Nephron (organoid): ENCODE results near the gene C3orf70.

Experiments used
- H3K27ac Mint-ChIP-seq, 3 experiments: 2 replicates each; pipeline ENCODE4 v1.8.0; 2020; ENCODE audit warnings: mixed read lengths in 3 of 3, mild to moderate bottlenecking in 2 of 3, moderate library complexity in 1 of 3
- H3K27me3 Mint-ChIP-seq: 2 replicates; pipeline ENCODE4 v1.8.0; 2021; ENCODE audit warnings: low read depth, mild to moderate bottlenecking, moderate library complexity, mixed read lengths
- H3K36me3 Mint-ChIP-seq: 2 replicates; pipeline ENCODE4 v1.8.0; 2020; ENCODE audit warnings: low read depth, mixed read lengths
- H3K4me1 Mint-ChIP-seq: 2 replicates; pipeline ENCODE4 v1.8.0; 2020; ENCODE audit warnings: mixed read lengths
- H3K4me3 Mint-ChIP-seq, 3 experiments: 2 replicates each; pipeline ENCODE4 v1.8.0; 2020; ENCODE audit warnings: mild to moderate bottlenecking in 3 of 3, mixed read lengths in 3 of 3, moderate library complexity in 2 of 3
- H3K9me3 Mint-ChIP-seq: 2 replicates; pipeline ENCODE4 v1.8.0; 2020; ENCODE audit warnings: mixed read lengths
- TF ChIP-seq, protein P1 (sequence below), 3 experiments: fragments of 200-600 bp; sonication (generic); IDR thresholded peaks; one replicate each; pipeline ENCODE4 v1.5.0; 2021; ENCODE audit warnings: antibody characterized with exemption in 3 of 3; ENCODE audit not compliant: unreplicated experiment in 3 of 3

The C3orf70 gene

DNA sequence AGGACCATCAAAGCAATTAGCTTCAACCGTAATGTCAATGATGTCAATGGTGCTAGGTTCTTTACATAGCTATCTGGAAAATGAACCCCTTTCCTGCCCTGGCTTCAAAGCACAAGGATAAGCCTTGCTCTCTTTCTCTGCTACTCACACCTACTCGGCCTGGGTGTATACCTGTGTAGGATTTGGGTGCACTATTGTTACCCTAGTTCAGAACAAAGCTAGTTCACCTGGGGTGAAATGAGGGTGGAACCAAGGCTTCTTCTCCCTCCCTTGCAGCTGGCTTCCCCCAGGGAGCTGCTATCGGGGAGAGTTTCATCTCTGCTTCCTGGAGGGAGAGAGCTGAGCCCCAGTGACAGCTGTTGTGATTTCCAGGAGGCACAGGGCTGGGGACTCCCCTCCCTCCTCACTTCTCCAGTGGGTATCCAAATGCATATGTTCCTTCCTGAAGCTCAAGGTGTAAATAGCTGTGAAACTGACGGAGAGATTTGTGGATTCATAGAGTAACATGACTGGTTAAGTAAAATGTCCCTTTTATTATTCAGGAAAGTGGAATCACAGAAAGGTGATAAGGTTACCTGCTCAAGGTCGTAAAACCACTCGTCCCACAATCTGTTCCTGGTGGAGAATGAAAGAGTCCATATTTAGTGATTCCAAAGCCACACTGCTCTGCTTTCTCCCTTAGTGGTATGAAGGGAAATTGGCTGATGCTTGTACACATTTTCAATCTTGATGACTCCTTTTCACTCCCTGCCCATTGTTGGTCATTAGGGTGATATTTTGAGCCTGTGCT, 11.8 kb upstream of the C3orf70 start:
- H3K4me1 Mint-ChIP-seq: peaks cover 8% of the 10 kb centered on the region
- peaks cover 16% of the 10 kb centered on the region for H3K27me3 Mint-ChIP-seq
- H3K27ac Mint-ChIP-seq: no peak overlapping the region
- TF ChIP-seq, protein P1, sequence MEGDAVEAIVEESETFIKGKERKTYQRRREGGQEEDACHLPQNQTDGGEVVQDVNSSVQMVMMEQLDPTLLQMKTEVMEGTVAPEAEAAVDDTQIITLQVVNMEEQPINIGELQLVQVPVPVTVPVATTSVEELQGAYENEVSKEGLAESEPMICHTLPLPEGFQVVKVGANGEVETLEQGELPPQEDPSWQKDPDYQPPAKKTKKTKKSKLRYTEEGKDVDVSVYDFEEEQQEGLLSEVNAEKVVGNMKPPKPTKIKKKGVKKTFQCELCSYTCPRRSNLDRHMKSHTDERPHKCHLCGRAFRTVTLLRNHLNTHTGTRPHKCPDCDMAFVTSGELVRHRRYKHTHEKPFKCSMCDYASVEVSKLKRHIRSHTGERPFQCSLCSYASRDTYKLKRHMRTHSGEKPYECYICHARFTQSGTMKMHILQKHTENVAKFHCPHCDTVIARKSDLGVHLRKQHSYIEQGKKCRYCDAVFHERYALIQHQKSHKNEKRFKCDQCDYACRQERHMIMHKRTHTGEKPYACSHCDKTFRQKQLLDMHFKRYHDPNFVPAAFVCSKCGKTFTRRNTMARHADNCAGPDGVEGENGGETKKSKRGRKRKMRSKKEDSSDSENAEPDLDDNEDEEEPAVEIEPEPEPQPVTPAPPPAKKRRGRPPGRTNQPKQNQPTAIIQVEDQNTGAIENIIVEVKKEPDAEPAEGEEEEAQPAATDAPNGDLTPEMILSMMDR (IDR thresholded peaks at IDR 0.05; ENCODE audit: unreplicated experiment in 3 of 3): no peak
- peak overlapping the region in 1 of 3 experiments; percentile 27 for H3K4me3 Mint-ChIP-seq
- H3K9me3 Mint-ChIP-seq: no peaks in the 10 kb centered on the region
- no peaks in the 10 kb centered on the region for H3K36me3 Mint-ChIP-seq

DNA sequence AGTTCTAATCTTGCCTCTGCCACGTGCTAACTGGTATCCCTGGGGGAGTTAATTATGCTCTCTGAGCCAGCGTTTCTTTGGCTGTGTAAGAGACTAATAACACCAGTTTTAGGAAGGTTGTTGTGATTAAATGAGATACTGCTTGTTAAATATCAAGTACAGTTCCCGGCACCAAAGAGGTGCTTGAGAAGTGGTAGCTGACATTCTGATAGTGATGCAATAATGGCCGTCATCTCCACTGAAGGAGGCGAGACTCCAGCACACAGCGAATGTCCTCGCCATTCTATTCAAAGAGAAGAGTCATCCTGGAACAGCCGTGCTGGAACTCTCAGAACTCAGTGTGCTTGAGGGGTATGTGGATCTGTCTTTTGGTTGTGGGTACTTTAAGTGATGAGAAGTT, 9.8 kb upstream of the C3orf70 start:
- H3K4me1 Mint-ChIP-seq: peaks cover 8% of the 10 kb centered on the region
- no peaks in the 10 kb centered on the region for H3K36me3 Mint-ChIP-seq
- no peaks in the 10 kb centered on the region for H3K9me3 Mint-ChIP-seq
- no peak overlapping the region for H3K4me3 Mint-ChIP-seq
- H3K27ac Mint-ChIP-seq: no peak overlapping the region
- TF ChIP-seq, protein P1 (IDR thresholded peaks at IDR 0.05; ENCODE audit: unreplicated experiment in 3 of 3): no peak
- peaks cover 22% of the 10 kb centered on the region for H3K27me3 Mint-ChIP-seq

DNA sequence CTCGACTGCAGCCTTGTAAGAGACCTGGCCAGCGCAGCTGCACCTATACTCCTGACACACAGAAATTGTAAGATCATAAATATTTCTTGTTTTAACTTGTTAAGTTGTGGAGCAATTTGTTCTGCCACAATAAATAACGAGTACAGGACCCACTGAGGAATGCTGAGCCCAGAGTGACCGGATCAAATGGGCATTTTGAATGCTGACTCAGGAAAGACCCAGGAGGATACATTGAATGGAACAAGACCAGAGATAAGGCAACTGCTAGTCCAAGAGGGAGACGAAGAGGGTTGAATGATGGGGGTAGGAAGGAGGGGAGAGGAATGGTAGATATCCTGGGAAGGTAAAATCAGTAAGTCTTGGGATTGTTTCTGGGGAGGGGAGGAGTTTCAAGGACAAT, 8.9 kb upstream of the C3orf70 start:
- Mint-ChIP-seq H3K27me3 (peaks cover 22% of the 10 kb centered on the region), H3K27ac (no peak overlapping the region), H3K9me3 (no peaks in the 10 kb centered on the region), H3K4me1 (peaks cover 8% of the 10 kb centered on the region), H3K36me3 (no peaks in the 10 kb centered on the region), H3K4me3 (no peak overlapping the region)
- TF ChIP-seq, protein P1 (IDR thresholded peaks at IDR 0.05; ENCODE audit: unreplicated experiment in 3 of 3): no peak

DNA sequence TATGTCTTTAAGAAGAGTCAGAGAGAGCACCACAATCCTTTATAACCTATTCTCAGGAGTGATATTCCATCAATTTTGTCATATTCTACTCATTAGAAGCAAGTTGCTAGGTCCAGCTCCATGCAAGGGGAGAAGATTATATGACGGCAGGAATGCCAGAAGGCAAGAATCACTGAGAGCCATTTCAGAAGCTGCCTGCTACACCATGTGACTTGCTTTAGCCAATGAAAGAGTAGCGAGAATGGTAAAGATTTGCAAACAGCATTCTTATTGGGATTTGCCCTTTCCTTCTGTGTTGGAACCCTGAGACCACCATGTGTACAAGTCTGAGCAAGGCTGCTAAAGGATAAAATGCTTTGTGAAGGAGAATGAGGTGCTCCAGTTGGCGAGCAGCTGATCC, 4.5 kb upstream of the C3orf70 start:
- H3K4me3 Mint-ChIP-seq: no peak overlapping the region
- TF ChIP-seq, protein P1 (IDR thresholded peaks at IDR 0.05; ENCODE audit: unreplicated experiment in 3 of 3): no peak
- no peak overlapping the region for H3K27ac Mint-ChIP-seq
- H3K36me3 Mint-ChIP-seq: no peaks in the 10 kb centered on the region
- no peaks in the 10 kb centered on the region for H3K9me3 Mint-ChIP-seq
- H3K27me3 Mint-ChIP-seq: peaks cover 11% of the 10 kb centered on the region
- H3K4me1 Mint-ChIP-seq: no peaks in the 10 kb centered on the region

DNA sequence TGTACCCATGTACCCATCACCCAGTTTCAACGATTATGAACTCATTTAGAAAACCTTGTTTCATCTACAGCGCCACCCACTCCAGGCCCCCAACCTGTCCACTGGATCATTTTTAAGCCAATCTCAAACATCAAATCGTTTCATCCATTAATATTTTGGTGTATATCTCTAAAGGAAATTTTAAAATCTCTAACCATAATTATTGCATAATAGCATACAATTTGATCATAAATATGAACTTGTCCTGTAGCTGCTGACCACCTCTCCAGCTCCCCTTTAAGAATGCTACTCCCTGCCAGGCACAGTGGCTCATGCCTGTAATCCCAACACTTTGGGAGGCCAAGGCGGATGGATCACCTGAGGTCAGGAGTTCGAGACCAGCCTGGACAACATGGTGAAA, 2.8 kb upstream of the C3orf70 start:
- TF ChIP-seq, protein P1 (IDR thresholded peaks at IDR 0.05; ENCODE audit: unreplicated experiment in 3 of 3): no peak
- H3K27ac Mint-ChIP-seq: no peak overlapping the region
- no peaks in the 10 kb centered on the region for H3K9me3 Mint-ChIP-seq
- H3K27me3 Mint-ChIP-seq: peaks cover 12% of the 10 kb centered on the region
- peaks cover 8% of the 10 kb centered on the region for H3K4me1 Mint-ChIP-seq
- no peaks in the 10 kb centered on the region for H3K36me3 Mint-ChIP-seq
- H3K4me3 Mint-ChIP-seq: no peak overlapping the region
